ENCODE results near the gene COL27A1. TPM values are rescaled to one million over a fixed set of nuclear protein-coding genes. Genes with fewer than 3 reads are reported as not detected.

The COL27A1 gene
- total RNA-seq, 1 donor from 2014 or later: 0.33 TPM

DNA sequence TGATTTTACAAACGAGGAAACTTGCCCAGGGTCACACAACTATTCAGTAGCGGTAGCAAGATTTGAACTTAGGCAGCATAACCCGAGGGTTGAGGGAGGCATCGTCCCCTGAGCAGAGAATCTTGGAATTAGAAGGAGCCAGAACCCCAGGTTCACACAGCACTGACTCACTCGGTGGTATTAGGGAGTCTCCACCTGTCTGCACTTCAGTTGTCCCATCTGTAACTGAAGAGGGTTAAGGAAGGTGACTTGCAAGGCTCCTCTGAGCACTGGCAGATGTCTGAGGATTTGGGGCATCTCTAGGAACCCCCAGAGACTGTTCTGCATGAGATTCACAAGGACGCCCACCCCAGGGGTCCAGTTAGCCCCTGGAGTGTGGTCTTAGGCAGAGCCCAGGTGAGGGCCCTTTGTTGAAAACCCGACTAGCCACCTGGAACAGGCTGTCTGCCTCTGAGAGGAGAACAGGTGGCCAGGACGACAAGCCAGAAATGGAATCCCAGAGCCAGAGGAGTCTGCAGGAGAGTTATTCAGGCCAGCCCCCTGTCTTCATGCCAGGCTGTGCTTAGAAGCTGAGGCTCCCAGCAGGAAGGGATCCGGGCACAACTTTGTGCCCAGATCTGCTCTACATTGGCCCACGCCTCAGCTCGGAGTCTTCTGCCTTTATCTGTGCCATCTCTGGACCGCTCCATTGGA is 117.5 kb downstream of the COL27A1 start:
- ChIA-PET POLR2A (no interaction called here), CTCF (no interaction called here)
- DNase-seq: no peak
- intact Hi-C loops (cut with micrococcal nuclease): no loop called here
- Mint-ChIP-seq H3K27me3 (peaks cover 4% of the 10 kb centered on the region), H3K36me3 (ENCODE audit: low read depth) (no peaks in the 10 kb centered on the region), H3K4me1 (no peaks in the 10 kb centered on the region), H3K27ac (no peak overlapping the region), H3K9me3 (no peaks in the 10 kb centered on the region), H3K4me3 (no peak overlapping the region)
- TF ChIP-seq, protein P1, sequence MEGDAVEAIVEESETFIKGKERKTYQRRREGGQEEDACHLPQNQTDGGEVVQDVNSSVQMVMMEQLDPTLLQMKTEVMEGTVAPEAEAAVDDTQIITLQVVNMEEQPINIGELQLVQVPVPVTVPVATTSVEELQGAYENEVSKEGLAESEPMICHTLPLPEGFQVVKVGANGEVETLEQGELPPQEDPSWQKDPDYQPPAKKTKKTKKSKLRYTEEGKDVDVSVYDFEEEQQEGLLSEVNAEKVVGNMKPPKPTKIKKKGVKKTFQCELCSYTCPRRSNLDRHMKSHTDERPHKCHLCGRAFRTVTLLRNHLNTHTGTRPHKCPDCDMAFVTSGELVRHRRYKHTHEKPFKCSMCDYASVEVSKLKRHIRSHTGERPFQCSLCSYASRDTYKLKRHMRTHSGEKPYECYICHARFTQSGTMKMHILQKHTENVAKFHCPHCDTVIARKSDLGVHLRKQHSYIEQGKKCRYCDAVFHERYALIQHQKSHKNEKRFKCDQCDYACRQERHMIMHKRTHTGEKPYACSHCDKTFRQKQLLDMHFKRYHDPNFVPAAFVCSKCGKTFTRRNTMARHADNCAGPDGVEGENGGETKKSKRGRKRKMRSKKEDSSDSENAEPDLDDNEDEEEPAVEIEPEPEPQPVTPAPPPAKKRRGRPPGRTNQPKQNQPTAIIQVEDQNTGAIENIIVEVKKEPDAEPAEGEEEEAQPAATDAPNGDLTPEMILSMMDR (IDR thresholded peaks at IDR 0.05): no peak
- no peak for ATAC-seq (ENCODE audit: low read depth)

DNA sequence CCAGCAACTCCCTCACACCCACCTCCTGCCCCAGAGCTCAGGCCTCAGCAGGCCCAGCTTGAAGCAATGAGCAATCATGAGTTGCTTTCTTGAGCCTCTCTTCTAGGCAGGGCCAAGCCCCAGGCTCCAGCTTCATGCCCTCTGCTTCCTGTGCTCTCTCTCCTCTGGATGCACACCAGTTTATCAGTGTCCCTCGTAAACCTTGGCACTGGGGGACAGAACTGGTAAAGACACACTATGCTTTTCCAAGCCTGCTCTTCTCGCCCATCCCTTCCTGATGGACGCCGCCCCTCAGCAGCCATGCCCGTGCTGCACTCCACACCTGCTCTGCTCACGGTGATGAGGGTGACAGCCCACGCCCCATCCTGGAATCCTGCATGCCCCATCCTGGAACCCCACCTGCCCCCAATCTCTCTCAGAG is 118.1 kb downstream of the COL27A1 start:
- DNase-seq: no peak
- Mint-ChIP-seq H3K27ac (no peak overlapping the region), H3K27me3 (peaks cover 4% of the 10 kb centered on the region), H3K4me1 (no peaks in the 10 kb centered on the region), H3K9me3 (no peaks in the 10 kb centered on the region), H3K36me3 (ENCODE audit: low read depth) (no peaks in the 10 kb centered on the region), H3K4me3 (no peak overlapping the region)
- POLR2A ChIA-PET: no interaction called here
- intact Hi-C loops (cut with micrococcal nuclease): no loop called here
- TF ChIP-seq, protein P1 (IDR thresholded peaks at IDR 0.05): no peak
- CTCF ChIA-PET: no interaction called here
- ATAC-seq (ENCODE audit: low read depth): no peak

DNA sequence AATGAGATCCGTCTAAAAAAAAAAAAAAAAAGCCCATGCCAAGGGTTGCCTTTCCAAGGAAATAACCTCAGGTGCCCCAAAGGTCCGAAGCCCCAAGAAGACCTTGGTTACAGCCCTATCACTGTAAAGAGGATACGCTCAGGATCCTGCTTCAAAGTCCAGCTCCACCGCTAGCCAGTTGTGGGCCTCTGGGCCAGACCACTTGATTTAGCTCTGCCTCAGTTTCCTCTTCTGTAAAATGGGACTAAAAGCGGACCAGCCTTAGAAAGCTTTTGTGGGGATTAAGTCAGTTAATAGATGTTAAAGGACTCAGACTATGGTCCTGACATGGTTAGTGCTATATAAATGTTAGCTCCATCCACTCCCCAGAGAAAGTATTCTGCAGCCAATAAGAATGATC is 118.9 kb downstream of the COL27A1 start:
- Mint-ChIP-seq H3K4me1 (no peaks in the 10 kb centered on the region), H3K27me3 (peaks cover 4% of the 10 kb centered on the region), H3K4me3 (no peak overlapping the region), H3K36me3 (ENCODE audit: low read depth) (no peaks in the 10 kb centered on the region), H3K9me3 (no peaks in the 10 kb centered on the region), H3K27ac (no peak overlapping the region)
- POLR2A ChIA-PET: no interaction called here
- DNase-seq (no peak), ATAC-seq (ENCODE audit: low read depth) (no peak)
- TF ChIP-seq, protein P1 (IDR thresholded peaks at IDR 0.05): no peak
- intact Hi-C loops (cut with micrococcal nuclease): no loop called here
- CTCF ChIA-PET: no interaction called here

DNA sequence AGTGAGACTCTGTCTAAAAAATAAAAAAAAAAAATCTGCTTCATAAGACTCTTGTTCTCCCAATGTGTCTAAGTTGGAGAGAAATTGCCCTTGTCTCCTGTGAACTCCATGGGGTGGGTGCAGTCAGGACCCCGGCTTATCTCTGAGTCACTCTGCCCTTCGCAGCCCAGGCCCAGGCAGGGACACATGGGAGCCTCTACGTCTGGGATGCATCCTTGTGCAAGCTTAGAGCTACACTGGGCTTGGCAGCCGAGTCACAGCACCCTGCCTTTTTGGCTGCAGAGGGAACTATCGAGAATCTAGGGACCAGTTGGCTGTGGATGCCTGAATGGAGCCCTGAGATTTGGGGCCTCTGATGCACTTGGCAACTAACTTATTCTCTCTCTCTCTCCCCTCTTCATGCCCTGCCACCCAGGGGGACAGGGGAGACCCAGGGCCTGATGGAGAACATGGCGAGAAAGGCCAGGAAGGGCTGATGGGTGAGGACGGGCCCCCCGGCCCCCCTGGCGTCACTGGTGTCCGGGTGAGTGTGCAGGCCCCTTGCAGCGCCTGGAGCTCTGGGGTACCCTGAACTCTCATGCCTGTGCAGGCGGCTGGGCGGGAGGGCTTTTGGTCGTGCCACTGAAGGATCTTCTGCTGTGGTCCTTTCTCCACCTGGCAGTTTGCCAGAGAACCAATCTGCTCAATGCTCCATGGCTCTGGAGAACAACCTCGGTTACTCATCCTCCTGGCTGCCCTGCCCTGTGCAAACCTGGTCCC is 120.1 kb downstream of the COL27A1 start:
- CTCF ChIA-PET: interaction anchor here (0.6 kb wide), 1 partner anchor 308 kb away, joined by 3 read pairs; no protein-coding TSS in a partner anchor

More for the DNA sequence above, 120.1 kb downstream of the COL27A1 start:
- Mint-ChIP-seq H3K9me3 (no peaks in the 10 kb centered on the region), H3K27ac (no peak overlapping the region), H3K36me3 (ENCODE audit: low read depth) (no peaks in the 10 kb centered on the region), H3K4me3 (no peak overlapping the region), H3K27me3 (peaks cover 4% of the 10 kb centered on the region), H3K4me1 (no peaks in the 10 kb centered on the region)
- intact Hi-C loops (cut with micrococcal nuclease): no loop called here
- POLR2A ChIA-PET: no interaction called here
- ATAC-seq (ENCODE audit: low read depth): no peak
- no peak for DNase-seq
- TF ChIP-seq, protein P1 (IDR thresholded peaks at IDR 0.05): no peak

All from activated B cell treated with CpG ODN at 0.5 μM for 24 hours (primary cell).